Measurements from ENCODE around the gene FAM168A. TPM values are rescaled to one million over a fixed set of nuclear protein-coding genes. Genes with fewer than 3 reads are reported as not detected.
A peak's percentile ranks its signal among the peaks of the same experiment; 100 is the strongest.

The FAM168A gene
- total and polyA plus RNA-seq, 4 donors = 4.8 to 14.6 (median 9.1) TPM

DNA sequence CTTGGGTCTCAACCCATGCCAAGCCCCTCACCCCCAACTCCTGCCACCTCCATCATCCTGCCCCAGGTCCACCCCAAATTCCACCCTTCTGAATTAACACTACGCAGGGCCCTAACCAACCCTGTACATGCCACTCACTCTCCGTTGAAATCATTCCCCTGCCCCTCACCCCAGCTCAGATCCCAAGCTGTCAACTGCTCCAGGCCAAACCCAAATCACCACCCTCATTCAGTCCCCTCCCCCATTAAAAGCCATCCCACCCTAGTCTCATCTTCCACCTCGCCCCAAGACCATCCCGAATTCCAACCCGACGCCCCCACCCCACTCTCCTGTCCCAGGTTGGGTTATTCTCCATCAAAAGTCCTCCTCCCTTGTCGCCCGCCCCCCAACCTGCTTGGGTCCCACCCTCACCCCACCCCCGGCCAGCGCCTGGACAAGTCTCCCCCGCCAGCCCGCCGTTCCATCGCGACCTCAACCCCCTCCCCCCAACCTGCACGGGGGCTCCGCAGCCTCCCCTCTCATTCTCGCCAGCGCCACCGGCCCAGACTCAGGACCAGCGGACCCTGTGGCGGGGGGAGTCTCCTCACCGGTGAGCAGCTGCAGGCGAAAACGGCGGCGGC is 466 bp downstream of the FAM168A start:
- Histone ChIP-seq H3K27me3 (ENCODE audit: control insufficient read depth in 4 of 4, insufficient read depth in 4 of 4, low read length in 3 of 4) (no peaks in the 10 kb centered on the region), H3K36me3 (ENCODE audit: control insufficient read depth in 4 of 4, insufficient read depth in 3 of 4, low read depth in 1 of 4, low read length in 3 of 4) (no peaks in the 10 kb centered on the region), H3K4me3 (ENCODE audit: low read depth in 1 of 3, low read length in 3 of 3) (peak overlapping the region; percentile 77 to 96 (median 92)), H3K27ac (ENCODE audit: low read depth in 1 of 2, low read length in 2 of 2) (peak overlapping the region; percentile 68 to 91), H3K9me3 (ENCODE audit: control insufficient read depth in 4 of 4, low read length in 3 of 4) (no peaks in the 10 kb centered on the region), H3K4me1 (ENCODE audit: control insufficient read depth in 4 of 4, insufficient read depth in 4 of 4, low read length in 3 of 4) (peaks cover 3 to 19% (median 11%) of the 10 kb centered on the region in 4 donors), H3K9ac (ENCODE audit: low read depth in 1 of 2, low read length in 2 of 2) (peak overlapping the region; percentile 45 to 54)
- no peak for TF ChIP-seq SP1 (IDR thresholded peaks at IDR 0.05)
- no peak for TF ChIP-seq JUND (IDR thresholded peaks at IDR 0.05)
- TF ChIP-seq, protein P1, sequence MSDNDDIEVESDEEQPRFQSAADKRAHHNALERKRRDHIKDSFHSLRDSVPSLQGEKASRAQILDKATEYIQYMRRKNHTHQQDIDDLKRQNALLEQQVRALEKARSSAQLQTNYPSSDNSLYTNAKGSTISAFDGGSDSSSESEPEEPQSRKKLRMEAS (IDR thresholded peaks at IDR 0.05) = no peak
- TF ChIP-seq, protein P2, sequence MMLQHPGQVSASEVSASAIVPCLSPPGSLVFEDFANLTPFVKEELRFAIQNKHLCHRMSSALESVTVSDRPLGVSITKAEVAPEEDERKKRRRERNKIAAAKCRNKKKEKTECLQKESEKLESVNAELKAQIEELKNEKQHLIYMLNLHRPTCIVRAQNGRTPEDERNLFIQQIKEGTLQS (IDR thresholded peaks at IDR 0.05) = no peak
- no peak for TF ChIP-seq NR2F2 (IDR thresholded peaks at IDR 0.05)
- TF ChIP-seq RXRA (IDR thresholded peaks at IDR 0.05) = no peak
- no peak for TF ChIP-seq HNF4A (conservative IDR thresholded peaks at IDR 0.05)
- no peak for TF ChIP-seq FOXA2 (IDR thresholded peaks at IDR 0.05)
- TF ChIP-seq HNF4G (IDR thresholded peaks at IDR 0.05) = no peak
- TF ChIP-seq, protein P3, sequence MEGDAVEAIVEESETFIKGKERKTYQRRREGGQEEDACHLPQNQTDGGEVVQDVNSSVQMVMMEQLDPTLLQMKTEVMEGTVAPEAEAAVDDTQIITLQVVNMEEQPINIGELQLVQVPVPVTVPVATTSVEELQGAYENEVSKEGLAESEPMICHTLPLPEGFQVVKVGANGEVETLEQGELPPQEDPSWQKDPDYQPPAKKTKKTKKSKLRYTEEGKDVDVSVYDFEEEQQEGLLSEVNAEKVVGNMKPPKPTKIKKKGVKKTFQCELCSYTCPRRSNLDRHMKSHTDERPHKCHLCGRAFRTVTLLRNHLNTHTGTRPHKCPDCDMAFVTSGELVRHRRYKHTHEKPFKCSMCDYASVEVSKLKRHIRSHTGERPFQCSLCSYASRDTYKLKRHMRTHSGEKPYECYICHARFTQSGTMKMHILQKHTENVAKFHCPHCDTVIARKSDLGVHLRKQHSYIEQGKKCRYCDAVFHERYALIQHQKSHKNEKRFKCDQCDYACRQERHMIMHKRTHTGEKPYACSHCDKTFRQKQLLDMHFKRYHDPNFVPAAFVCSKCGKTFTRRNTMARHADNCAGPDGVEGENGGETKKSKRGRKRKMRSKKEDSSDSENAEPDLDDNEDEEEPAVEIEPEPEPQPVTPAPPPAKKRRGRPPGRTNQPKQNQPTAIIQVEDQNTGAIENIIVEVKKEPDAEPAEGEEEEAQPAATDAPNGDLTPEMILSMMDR (IDR thresholded peaks at IDR 0.05; ENCODE audit: low read depth, low read length, missing input control) = no peak
- 4% methylated on average over 27 of the region's 27 CpGs for WGBS
- no peak for DNase-seq (ENCODE audit: low spot score)

DNA sequence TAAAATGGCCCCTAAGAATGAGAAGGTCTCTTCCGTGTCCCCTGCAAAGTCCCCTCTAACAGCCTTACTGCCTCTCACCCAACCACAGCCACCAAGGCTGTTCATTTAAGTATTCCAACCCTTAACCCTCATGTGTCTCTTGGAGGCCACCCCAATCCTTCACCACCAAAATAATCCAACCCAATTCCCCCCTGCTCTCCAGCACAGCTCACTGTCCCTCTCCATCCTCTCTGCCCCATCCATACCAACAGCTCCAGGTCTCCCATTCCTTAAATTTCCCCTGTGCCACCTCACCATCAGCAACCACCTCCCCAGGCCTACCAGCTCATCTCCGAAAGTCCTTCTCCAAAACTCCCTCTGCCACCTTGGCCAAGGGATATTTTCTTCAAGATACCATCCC is 1.4 kb downstream of the FAM168A start:
- 97% methylated on average over 2 of the region's 2 CpGs for WGBS
- DNase-seq (ENCODE audit: low spot score) = no peak
- no peak overlapping the region for H3K27ac ChIP-seq (ENCODE audit: low read depth in 1 of 2, low read length in 2 of 2)
- H3K4me1 ChIP-seq (ENCODE audit: control insufficient read depth in 4 of 4, insufficient read depth in 4 of 4, low read length in 3 of 4) = peaks cover 3 to 19% (median 11%) of the 10 kb centered on the region in 4 donors
- no peaks in the 10 kb centered on the region for H3K27me3 ChIP-seq (ENCODE audit: control insufficient read depth in 4 of 4, insufficient read depth in 4 of 4, low read length in 3 of 4)
- no peak for TF ChIP-seq HNF4G (IDR thresholded peaks at IDR 0.05)
- no peak for TF ChIP-seq YY1 (IDR thresholded peaks at IDR 0.05)
- TF ChIP-seq RXRA (IDR thresholded peaks at IDR 0.05) = no peak
- TF ChIP-seq, protein P3 (IDR thresholded peaks at IDR 0.05; ENCODE audit: low read depth, low read length, missing input control) = no peak
- TF ChIP-seq, protein P1 (IDR thresholded peaks at IDR 0.05) = no peak
- no peak for TF ChIP-seq FOXA1 (IDR thresholded peaks at IDR 0.05)
- H3K36me3 ChIP-seq (ENCODE audit: control insufficient read depth in 4 of 4, insufficient read depth in 3 of 4, low read depth in 1 of 4, low read length in 3 of 4) = no peaks in the 10 kb centered on the region
- no peaks in the 10 kb centered on the region for H3K9me3 ChIP-seq (ENCODE audit: control insufficient read depth in 4 of 4, low read length in 3 of 4)
- H3K4me3 ChIP-seq (ENCODE audit: low read depth in 1 of 3, low read length in 3 of 3) = no peak overlapping the region
- no peak overlapping the region for H3K9ac ChIP-seq (ENCODE audit: low read depth in 1 of 2, low read length in 2 of 2)

DNA sequence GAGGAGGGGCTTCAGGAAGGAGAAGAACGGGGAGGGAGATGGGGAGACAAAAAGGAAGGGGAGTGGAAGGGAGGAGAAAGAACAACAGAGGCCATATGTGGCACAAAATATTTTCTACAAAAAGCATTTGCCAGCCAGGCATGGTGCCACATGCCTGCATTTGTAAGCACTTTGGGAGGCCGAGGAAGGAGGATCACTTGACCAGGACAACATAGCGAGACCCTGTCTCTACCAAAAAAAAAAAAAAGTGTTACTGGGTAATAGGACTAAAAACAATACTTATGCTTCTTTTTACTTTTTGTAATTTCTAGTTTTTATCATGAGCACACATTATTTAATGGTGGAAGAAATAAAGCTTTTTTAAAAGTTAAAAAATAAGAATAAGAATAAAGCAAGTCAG is 5.3 kb downstream of the FAM168A start:
- Histone ChIP-seq H3K4me3 (ENCODE audit: low read depth in 1 of 3, low read length in 3 of 3) (no peak overlapping the region), H3K36me3 (ENCODE audit: control insufficient read depth in 4 of 4, insufficient read depth in 3 of 4, low read depth in 1 of 4, low read length in 3 of 4) (no peaks in the 10 kb centered on the region), H3K27me3 (ENCODE audit: control insufficient read depth in 4 of 4, insufficient read depth in 4 of 4, low read length in 3 of 4) (no peaks in the 10 kb centered on the region), H3K27ac (ENCODE audit: low read depth in 1 of 2, low read length in 2 of 2) (no peak overlapping the region), H3K9ac (ENCODE audit: low read depth in 1 of 2, low read length in 2 of 2) (no peak overlapping the region), H3K4me1 (ENCODE audit: control insufficient read depth in 4 of 4, insufficient read depth in 4 of 4, low read length in 3 of 4) (peaks cover 3 to 16% (median 10%) of the 10 kb centered on the region in 4 donors), H3K9me3 (ENCODE audit: control insufficient read depth in 4 of 4, low read length in 3 of 4) (no peaks in the 10 kb centered on the region)
- 99% methylated on average over 3 of the region's 3 CpGs for WGBS
- DNase-seq (ENCODE audit: low spot score) = no peak
- TF ChIP-seq, protein P3 (IDR thresholded peaks at IDR 0.05; ENCODE audit: low read depth, low read length, missing input control) = no peak
- no peak for TF ChIP-seq FOXA2 (IDR thresholded peaks at IDR 0.05)
- TF ChIP-seq EGR1 (IDR thresholded peaks at IDR 0.05; ENCODE audit: low read depth in 2 of 2) = no peak
- TF ChIP-seq YY1 (IDR thresholded peaks at IDR 0.05) = no peak
- TF ChIP-seq TAF1 (conservative IDR thresholded peaks at IDR 0.05) = no peak
- no peak for TF ChIP-seq SP1 (IDR thresholded peaks at IDR 0.05)

Data from liver (tissue), 9 donors.